Fibroblast of lung (primary cell): ENCODE data around the gene FRY. TPM values are rescaled to one million over a fixed set of nuclear protein-coding genes. Genes with fewer than 3 reads are reported as not detected.

Experiments
- DNase-seq, 2 donors: peaks; one replicate each; pipeline versions ENCODE4 v3.0.0 to v3.0.0-alpha.2; 2010; ENCODE audit warnings: low read depth in 2 of 2
- H2AFZ ChIP-seq: 2 replicates; pipeline ENCODE4 v1.5.1; 2012; ENCODE audit warnings: low read length, control low read depth, inconsistent platforms
- H3K27ac ChIP-seq: 2 replicates; pipeline ENCODE4 v1.5.1; 2011; ENCODE audit warnings: low read length, control low read depth; ENCODE audit not compliant: insufficient read depth
- H3K27me3 ChIP-seq: 2 replicates; pipeline ENCODE4 v1.5.1; 2011; ENCODE audit warnings: mild to moderate bottlenecking, low read length; ENCODE audit not compliant: control insufficient read depth, insufficient read depth
- H3K36me3 ChIP-seq: 2 replicates; pipeline ENCODE4 v1.5.1; 2011; ENCODE audit warnings: low read length; ENCODE audit not compliant: control insufficient read depth, insufficient read depth
- H3K4me1 ChIP-seq: 2 replicates; pipeline ENCODE4 v1.5.1; 2011; ENCODE audit warnings: low read length; ENCODE audit not compliant: control insufficient read depth, insufficient read depth; ENCODE audit errors: extremely low read depth
- H3K4me2 ChIP-seq: 2 replicates; pipeline ENCODE4 v1.5.1; 2011; ENCODE audit warnings: low read length, control low read depth; ENCODE audit not compliant: insufficient read depth; ENCODE audit errors: extremely low read depth
- H3K4me3 ChIP-seq, 4 experiments: fragments of 200-600 bp in 1 of 4; sonication (generic) in 1 of 4; replicated peaks in 1 of 4; 2 replicates each; pipeline ENCODE4 v1.5.1; 2011 to 2016; ENCODE audit warnings: low read length in 4 of 4, low read depth in 3 of 4, mild to moderate bottlenecking in 3 of 4, control low read depth in 2 of 4, inconsistent platforms in 1 of 4, mixed read lengths in 1 of 4; ENCODE audit not compliant: insufficient read depth in 1 of 4; ENCODE audit errors: control extremely low read depth in 1 of 4
- H3K79me2 ChIP-seq: 2 replicates; pipeline ENCODE4 v1.5.1; 2012; ENCODE audit warnings: mild to moderate bottlenecking, low read length, inconsistent platforms; ENCODE audit not compliant: control insufficient read depth, insufficient read depth
- H3K9ac ChIP-seq: 2 replicates; pipeline ENCODE4 v1.5.1; 2011; ENCODE audit warnings: mild to moderate bottlenecking, low read length, control low read depth; ENCODE audit not compliant: insufficient read depth
- H3K9me3 ChIP-seq: 2 replicates; pipeline ENCODE4 v1.5.1; 2012; ENCODE audit warnings: low read depth, low read length; ENCODE audit not compliant: control insufficient read depth, insufficient read depth
- H4K20me1 ChIP-seq: 2 replicates; pipeline ENCODE4 v1.5.1; 2011; ENCODE audit warnings: low read length; ENCODE audit not compliant: control insufficient read depth, insufficient read depth; ENCODE audit errors: extremely low read depth
- CTCF ChIP-seq, 2 donors: IDR thresholded peaks in 1 of 2; conservative IDR thresholded peaks in 1 of 2; 1 replicate in 1 of 2; 2 replicates in 1 of 2; pipeline ENCODE4 v1.5.1; 2011 to 2012; ENCODE audit warnings: low read length in 2 of 2, control low read depth in 1 of 2, inconsistent platforms in 1 of 2, low read depth in 1 of 2, mild to moderate bottlenecking in 1 of 2
- EZH2 ChIP-seq: IDR thresholded peaks from 2 replicates; pipeline ENCODE4 v1.5.1; 2012; ENCODE audit warnings: low read length, control low read depth, mild to moderate bottlenecking; ENCODE audit errors: missing control alignments
- polyA plus RNA-seq, 2 donors: library from polyadenylated mRNA; depleted of rRNA in 1 of 2; stranded (reverse) in 1 of 2; unstranded in 1 of 2; fragments of >200 nt; gene quantifications; 2 replicates each; pipeline ENCODE4 v1.2.1, GENCODE V29; 2011 to 2012; ENCODE audit warnings: missing spikeins in 1 of 2
- total RNA-seq: library from RNA; depleted of rRNA; stranded (reverse); fragments of >200 nt; gene quantifications from 2 replicates; pipeline ENCODE4 v1.2.1, GENCODE V29; 2014

Gene FRY
- total and polyA plus RNA-seq, 2 donors (not counting 1 experiment from before 2014, with no cell fraction given): 8.8 to 18.3 TPM

GRCh38 chr13:32098272-32098671 is 66.7 kb downstream of the FRY start:
- DNase-seq: no peak
- no peak for TF ChIP-seq CTCF (conservative IDR thresholded peaks at IDR 0.05 in 1 of 2, IDR thresholded peaks at IDR 0.05 in 1 of 2; ENCODE audit: low read depth in 1 of 2, low read length in 2 of 2)
- TF ChIP-seq EZH2: no peak
- Histone ChIP-seq H3K36me3 (no peaks in the 10 kb centered on the region), H3K9ac (no peak overlapping the region), H3K4me1 (no peaks in the 10 kb centered on the region), H2AFZ (no peak overlapping the region), H4K20me1 (no peaks in the 10 kb centered on the region), H3K4me3 (no peak overlapping the region), H3K27ac (no peak overlapping the region), H3K4me2 (no peak overlapping the region), H3K79me2 (no peaks in the 10 kb centered on the region), H3K27me3 (no peaks in the 10 kb centered on the region), H3K9me3 (no peaks in the 10 kb centered on the region)

DNA sequence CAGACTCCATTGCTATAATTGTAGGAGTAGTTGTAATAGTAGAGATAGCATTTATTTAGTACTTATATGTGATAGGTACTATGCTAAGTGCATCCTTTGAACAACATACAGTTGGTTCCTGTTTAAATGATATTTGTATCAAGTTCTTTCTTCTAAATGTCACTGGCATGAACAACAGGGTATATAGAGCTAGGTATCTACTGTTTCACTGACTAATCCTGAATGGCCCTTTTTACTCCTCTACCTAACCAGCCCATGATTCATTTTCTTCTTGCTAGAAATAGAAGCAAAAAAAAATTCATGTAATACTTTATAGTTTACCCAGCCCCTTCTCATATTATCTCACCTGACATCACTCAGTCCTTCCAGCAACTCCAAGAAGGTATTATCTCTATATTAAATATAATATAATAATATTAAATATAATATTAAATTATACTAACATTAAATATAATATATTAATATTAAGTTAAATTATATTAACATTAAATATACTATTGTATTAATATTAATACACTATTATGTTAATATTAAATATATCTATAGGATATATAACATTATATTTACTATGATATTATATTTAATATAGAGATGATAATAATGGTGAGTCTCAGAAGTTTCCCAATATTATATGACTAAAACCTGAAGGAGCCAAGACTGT is 74.2 kb downstream of the FRY start:
- H3K27me3 ChIP-seq: no peaks in the 10 kb centered on the region
- no peak overlapping the region for H3K4me3 ChIP-seq
- H3K27ac ChIP-seq: no peak overlapping the region
- no peaks in the 10 kb centered on the region for H4K20me1 ChIP-seq
- no peak overlapping the region for H2AFZ ChIP-seq
- no peak for TF ChIP-seq CTCF (conservative IDR thresholded peaks at IDR 0.05 in 1 of 2, IDR thresholded peaks at IDR 0.05 in 1 of 2; ENCODE audit: low read depth in 1 of 2, low read length in 2 of 2)
- TF ChIP-seq EZH2: no peak
- H3K9ac ChIP-seq: no peak overlapping the region
- no peaks in the 10 kb centered on the region for H3K4me1 ChIP-seq
- DNase-seq: no peak
- no peaks in the 10 kb centered on the region for H3K79me2 ChIP-seq
- H3K9me3 ChIP-seq: no peaks in the 10 kb centered on the region
- no peak overlapping the region for H3K4me2 ChIP-seq
- no peaks in the 10 kb centered on the region for H3K36me3 ChIP-seq

DNA sequence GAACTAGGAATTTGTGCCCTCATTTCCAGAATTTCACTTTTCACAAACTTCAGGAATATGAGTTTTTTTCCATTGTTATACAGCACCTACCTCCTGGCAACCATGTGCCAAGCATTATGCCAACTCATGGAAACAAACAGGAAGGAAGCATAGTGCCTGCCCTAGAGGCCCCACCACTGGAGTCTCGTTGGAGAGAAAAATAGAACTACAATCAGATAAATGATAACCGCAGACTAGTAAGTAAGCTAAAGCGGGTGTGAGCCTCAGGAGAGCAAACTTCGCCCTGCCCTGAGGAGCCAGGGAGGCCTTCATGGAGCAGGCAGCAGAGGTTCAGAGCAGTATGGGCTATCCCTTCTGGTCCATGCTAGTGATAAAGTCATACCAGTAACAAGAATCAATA is 75.9 kb downstream of the FRY start:
- Histone ChIP-seq H4K20me1 (no peaks in the 10 kb centered on the region), H3K27me3 (no peaks in the 10 kb centered on the region), H3K4me3 (no peak overlapping the region), H3K4me2 (no peak overlapping the region), H3K9me3 (no peaks in the 10 kb centered on the region), H3K36me3 (no peaks in the 10 kb centered on the region), H3K9ac (no peak overlapping the region), H2AFZ (no peak overlapping the region), H3K79me2 (no peaks in the 10 kb centered on the region), H3K27ac (no peak overlapping the region), H3K4me1 (no peaks in the 10 kb centered on the region)
- DNase-seq: no peak
- TF ChIP-seq EZH2 (no peak), CTCF (conservative IDR thresholded peaks at IDR 0.05 in 1 of 2, IDR thresholded peaks at IDR 0.05 in 1 of 2; ENCODE audit: low read depth in 1 of 2, low read length in 2 of 2) (no peak)
